Measurements from ENCODE around the gene KIF4A.
"Not testable (repeated sequence)": the region's sequence is repeated elsewhere in the genome, so short reads cannot be mapped to it uniquely, and the experiment has no call there.

The KIF4A gene

GRCh38 chrX:70293621-70294020, 3.7 kb downstream of the KIF4A start:
- DNase-seq = no peak

- no peak for DNase-seq
Observed at GRCh38 chrX:70301716-70302115, 11.8 kb downstream of the KIF4A start.

- DNase-seq = no peak
Observed at GRCh38 chrX:70313503-70313902, 23.6 kb downstream of the KIF4A start.

- DNase-seq = no peak
Observed at GRCh38 chrX:70322784-70323183, 32.9 kb downstream of the KIF4A start.

GRCh38 chrX:70323628-70324027, 33.7 kb downstream of the KIF4A start:
- not testable (repeated sequence) for DNase-seq

GRCh38 chrX:70324326-70324725, 34.4 kb downstream of the KIF4A start:
- no peak for DNase-seq

- no peak for DNase-seq
Observed at GRCh38 chrX:70331161-70331560, 41.3 kb downstream of the KIF4A start.

- DNase-seq = no peak
Observed at GRCh38 chrX:70332600-70332999, 42.7 kb downstream of the KIF4A start.

- no peak for DNase-seq
Observed at GRCh38 chrX:70336767-70337166, 46.9 kb downstream of the KIF4A start.

GRCh38 chrX:70338290-70338689, 48.4 kb downstream of the KIF4A start:
- no peak for DNase-seq

GRCh38 chrX:70343435-70343834, 53.5 kb downstream of the KIF4A start:
- DNase-seq = no peak

GRCh38 chrX:70346418-70347070, 56.6 kb downstream of the KIF4A start:
- no peak for DNase-seq

GRCh38 chrX:70348825-70349224, 58.9 kb downstream of the KIF4A start:
- not testable (repeated sequence) for DNase-seq

- not testable (repeated sequence) for DNase-seq
Observed at GRCh38 chrX:70349367-70350125, 59.6 kb downstream of the KIF4A start.

GRCh38 chrX:70352496-70352895, 62.6 kb downstream of the KIF4A start:
- DNase-seq = no peak

- no peak for DNase-seq
Observed at GRCh38 chrX:70353514-70353913, 63.6 kb downstream of the KIF4A start.

- no peak for DNase-seq
Observed at GRCh38 chrX:70354716-70355115, 64.8 kb downstream of the KIF4A start.

GRCh38 chrX:70359458-70359857, 69.6 kb downstream of the KIF4A start:
- no peak for DNase-seq

- no peak for DNase-seq
Observed at GRCh38 chrX:70360366-70360765, 70.5 kb downstream of the KIF4A start.

GRCh38 chrX:70368731-70369130, 78.8 kb downstream of the KIF4A start:
- DNase-seq = not testable (repeated sequence)

GRCh38 chrX:70386235-70386634, 96.3 kb downstream of the KIF4A start:
- DNase-seq = no peak

GRCh38 chrX:70398899-70399298, 109.0 kb downstream of the KIF4A start:
- DNase-seq = no peak

GRCh38 chrX:70400181-70400580, 110.3 kb downstream of the KIF4A start:
- DNase-seq = not testable (repeated sequence)

GRCh38 chrX:70402721-70403120, 112.8 kb downstream of the KIF4A start:
- DNase-seq = no peak

GRCh38 chrX:70405003-70405402, 115.1 kb downstream of the KIF4A start:
- no peak for DNase-seq

All from activated CD4-positive, alpha-beta T cell treated with anti-CD3 and anti-CD28 coated beads for 48 hours (primary cell).